H9 (cell line): ENCODE data around the gene STARD9. TPM values are rescaled to one million over a fixed set of nuclear protein-coding genes. Genes with fewer than 3 reads are reported as not detected.

Experiments
- DNase-seq: peaks from one replicate; pipeline ENCODE4 v3.0.0-alpha.2; 2017
- H2AFZ ChIP-seq: one replicate; pipeline ENCODE4 v1.6.1; 2013; ENCODE audit warnings: mild to moderate bottlenecking, low read length, control low read depth, moderate library complexity
- H2AK5ac ChIP-seq: 2 replicates; pipeline ENCODE4 v1.6.1; 2013; ENCODE audit warnings: low read length, control low read depth, mixed read lengths; ENCODE audit not compliant: insufficient read length
- H2BK120ac ChIP-seq: one replicate; pipeline ENCODE4 v1.6.1; 2013; ENCODE audit warnings: low read depth, mild to moderate bottlenecking, low read length, control low read depth, inconsistent platforms; ENCODE audit not compliant: poor library complexity, severe bottlenecking
- H2BK12ac ChIP-seq: 2 replicates; pipeline ENCODE4 v1.6.1; 2013; ENCODE audit warnings: low read length, control low read depth, mixed read lengths, low read depth; ENCODE audit not compliant: insufficient read length
- H2BK15ac ChIP-seq: 2 replicates; pipeline ENCODE4 v1.6.1; 2013; ENCODE audit warnings: low read depth, low read length, control low read depth
- H2BK20ac ChIP-seq: one replicate; pipeline ENCODE4 v1.6.1; 2013; ENCODE audit warnings: low read depth, mild to moderate bottlenecking, low read length, control low read depth, inconsistent platforms; ENCODE audit not compliant: poor library complexity, severe bottlenecking
- H2BK5ac ChIP-seq: 2 replicates; pipeline ENCODE4 v1.6.1; 2013; ENCODE audit warnings: low read length, control low read depth, mixed read lengths; ENCODE audit not compliant: insufficient read length
- H3K14ac ChIP-seq: 2 replicates; pipeline ENCODE4 v1.6.1; 2013; ENCODE audit warnings: low read length, control low read depth; ENCODE audit not compliant: insufficient read depth
- H3K18ac ChIP-seq: 2 replicates; pipeline ENCODE4 v1.6.1; 2013; ENCODE audit warnings: low read depth, mild to moderate bottlenecking, mixed read lengths, low read length, control low read depth; ENCODE audit not compliant: insufficient read length
- H3K23ac ChIP-seq: 2 replicates; pipeline ENCODE4 v1.6.1; 2013; ENCODE audit warnings: low read length, control low read depth, mixed read lengths, low read depth; ENCODE audit not compliant: insufficient read length
- H3K23me2 ChIP-seq: 2 replicates; pipeline ENCODE4 v1.6.1; 2013; ENCODE audit warnings: low read depth, mild to moderate bottlenecking, mixed read lengths, low read length, control low read depth; ENCODE audit not compliant: insufficient read length, poor library complexity, severe bottlenecking
- H3K27ac ChIP-seq: 2 replicates; pipeline ENCODE4 v1.5.1; 2013; ENCODE audit warnings: low read length, control low read depth, mixed read lengths, low read depth; ENCODE audit not compliant: insufficient read length
- H3K27me3 ChIP-seq: 2 replicates; pipeline ENCODE4 v1.6.1; 2013; ENCODE audit warnings: low read length, control low read depth, inconsistent platforms; ENCODE audit not compliant: insufficient read depth
- H3K4ac ChIP-seq: 2 replicates; pipeline ENCODE4 v1.6.1; 2013; ENCODE audit warnings: low read depth, mild to moderate bottlenecking, control low read depth, inconsistent platforms, low read length, moderate library complexity
- H3K4me1 ChIP-seq: 2 replicates; pipeline ENCODE4 v1.6.1; 2013; ENCODE audit warnings: low read length, control low read depth, inconsistent platforms; ENCODE audit not compliant: insufficient read depth
- H3K4me2 ChIP-seq: 2 replicates; pipeline ENCODE4 v1.6.1; 2013; ENCODE audit warnings: low read length, control low read depth, mixed read lengths; ENCODE audit not compliant: insufficient read length, insufficient read depth
- H3K56ac ChIP-seq: 2 replicates; pipeline ENCODE4 v1.6.1; 2013; ENCODE audit warnings: low read depth, mild to moderate bottlenecking, mixed read lengths, low read length, control low read depth; ENCODE audit not compliant: insufficient read length
- H3K79me1 ChIP-seq: 2 replicates; pipeline ENCODE4 v1.6.1; 2013; ENCODE audit warnings: low read depth, mild to moderate bottlenecking, moderate library complexity, low read length, control low read depth, inconsistent platforms; ENCODE audit not compliant: insufficient read depth, poor library complexity, severe bottlenecking
- H3K79me2 ChIP-seq: 2 replicates; pipeline ENCODE4 v1.6.1; 2013; ENCODE audit warnings: low read length, control low read depth, inconsistent platforms; ENCODE audit not compliant: insufficient read depth
- H3K9ac ChIP-seq: 2 replicates; pipeline ENCODE4 v1.6.1; 2013; ENCODE audit warnings: low read length, control low read depth, mixed read lengths; ENCODE audit not compliant: insufficient read length; ENCODE audit errors: extremely low read depth
- H3K9me3 ChIP-seq: one replicate; pipeline ENCODE4 v1.6.1; 2013; ENCODE audit warnings: low read depth, low read length, inconsistent platforms; ENCODE audit not compliant: control insufficient read depth
- H3T11ph ChIP-seq: one replicate; pipeline ENCODE4 v1.6.1; 2013; ENCODE audit warnings: mild to moderate bottlenecking, low read length, control low read depth, inconsistent platforms
- H4K20me1 ChIP-seq: one replicate; pipeline ENCODE4 v1.6.1; 2013; ENCODE audit not compliant: control insufficient read depth, insufficient read length, insufficient read depth
- H4K5ac ChIP-seq: 2 replicates; pipeline ENCODE4 v1.6.1; 2013; ENCODE audit warnings: low read depth, mild to moderate bottlenecking, mixed read lengths, low read length, control low read depth; ENCODE audit not compliant: insufficient read length
- H4K8ac ChIP-seq: replicated peaks from 2 replicates; pipeline ENCODE4 v1.6.1; 2013; ENCODE audit warnings: low read length, control low read depth, mixed read lengths, low read depth; ENCODE audit not compliant: insufficient read length
- H4K91ac ChIP-seq: 2 replicates; pipeline ENCODE4 v1.6.1; 2013; ENCODE audit warnings: low read depth, mild to moderate bottlenecking, moderate library complexity, mixed read lengths, low read length, control low read depth; ENCODE audit not compliant: insufficient read length
- H3K27ac Mint-ChIP-seq, 3 experiments: 2 replicates in 2 of 3; 3 replicates in 1 of 3; pipeline ENCODE4 v1.8.0; 2020 to 2021; ENCODE audit warnings: mixed read lengths in 3 of 3, mild to moderate bottlenecking in 1 of 3, moderate library complexity in 1 of 3
- H3K27me3 Mint-ChIP-seq: 2 replicates; pipeline ENCODE4 v1.8.0; 2021; ENCODE audit warnings: low read depth, mild to moderate bottlenecking, moderate library complexity, mixed read lengths
- H3K36me3 Mint-ChIP-seq, 3 experiments: 2 replicates in 2 of 3; 3 replicates in 1 of 3; pipeline ENCODE4 v1.8.0; 2020 to 2021; ENCODE audit warnings: low read depth in 3 of 3, mixed read lengths in 3 of 3; ENCODE audit not compliant: insufficient read depth in 1 of 3
- H3K4me1 Mint-ChIP-seq, 2 experiments: 2 replicates each; pipeline ENCODE4 v1.8.0; 2020; ENCODE audit warnings: mixed read lengths in 2 of 2
- H3K4me3 Mint-ChIP-seq, 2 experiments: 2 replicates in 1 of 2; 3 replicates in 1 of 2; pipeline ENCODE4 v1.8.0; 2020 to 2021; ENCODE audit warnings: mild to moderate bottlenecking in 2 of 2, mixed read lengths in 2 of 2, moderate library complexity in 1 of 2
- H3K9me3 Mint-ChIP-seq, 2 experiments: 2 replicates in 1 of 2; 3 replicates in 1 of 2; pipeline ENCODE4 v1.8.0; 2020; ENCODE audit warnings: mild to moderate bottlenecking in 2 of 2, mixed read lengths in 2 of 2, moderate library complexity in 1 of 2
- CTCF ChIP-seq: fragments of 200-600 bp; sonication (generic); conservative IDR thresholded peaks from 3 replicates; pipeline ENCODE4 v1.8.0; 2021; ENCODE audit warnings: antibody characterized with exemption, mild to moderate bottlenecking
- WGBS: extraction: QIAGEN DNeasy Blood & Tissue Kit; methylation state at CpG from one replicate; pipeline ENCODE4 v1.1.7; 2013; ENCODE audit warnings: missing lambda C conversion rate, low lambda C conversion rate, mixed read lengths; ENCODE audit not compliant: insufficient read length; ENCODE audit errors: extremely low coverage; 5-methylcytosine and 5-hydroxymethylcytosine counted together
- total RNA-seq: library from RNA; stranded (reverse); gene quantifications from 2 replicates; pipeline ENCODE4 v1.2.1, GENCODE V29; 2021

The STARD9 gene
- total RNA-seq, 1 experiment from 2014 or later = 6.9 TPM

GRCh38 chr15:42628761-42629160, 53.4 kb downstream of the STARD9 start:
- no peak overlapping the region for H3K27ac ChIP-seq
- H2AK5ac ChIP-seq = no peak overlapping the region
- H2AFZ ChIP-seq = no peak overlapping the region
- no peak overlapping the region for H2BK20ac ChIP-seq
- no peak overlapping the region for H3K9ac ChIP-seq
- no peak overlapping the region for H4K8ac ChIP-seq
- Mint-ChIP-seq H3K36me3 (no peaks in the 10 kb centered on the region; a peak in 1 of 7 replicates), H3K4me1 (no peaks in the 10 kb centered on the region), H3K9me3 (peaks cover 0 to 4% of the 10 kb centered on the region in 2 experiments; a peak in 1 of 5 replicates), H3K4me3 (no peak overlapping the region), H3K27ac (no peak overlapping the region), H3K27me3 (no peaks in the 10 kb centered on the region)
- H3K79me2 ChIP-seq = no peaks in the 10 kb centered on the region
- H3K79me1 ChIP-seq = no peaks in the 10 kb centered on the region
- WGBS = no CpG with 5 or more reads among the region's 4 CpGs
- no peak overlapping the region for H3K56ac ChIP-seq
- no peaks in the 10 kb centered on the region for H4K20me1 ChIP-seq
- no peaks in the 10 kb centered on the region for H3K23me2 ChIP-seq
- H2BK5ac ChIP-seq = no peak overlapping the region
- H3K14ac ChIP-seq = no peak overlapping the region
- no peak overlapping the region for H2BK120ac ChIP-seq
- no peak overlapping the region for H2BK12ac ChIP-seq
- no peak overlapping the region for H4K91ac ChIP-seq
- no peaks in the 10 kb centered on the region for H3K27me3 ChIP-seq
- no peak overlapping the region for H2BK15ac ChIP-seq
- H3K4me1 ChIP-seq = no peaks in the 10 kb centered on the region
- no peak overlapping the region for H3K23ac ChIP-seq
- TF ChIP-seq CTCF = no peak
- no peak overlapping the region for H3K4me2 ChIP-seq
- H3T11ph ChIP-seq = no peak overlapping the region
- no peak for DNase-seq
- H4K5ac ChIP-seq = no peak overlapping the region
- H3K18ac ChIP-seq = no peak overlapping the region
- no peak overlapping the region for H3K4ac ChIP-seq
- H3K9me3 ChIP-seq = no peaks in the 10 kb centered on the region
